Stomach (tissue), 9 donors: Measurements from ENCODE around the gene NLGN4X. TPM values are rescaled to one million over a fixed set of nuclear protein-coding genes. Genes with fewer than 3 reads are reported as not detected.
A peak's percentile ranks its signal among the peaks of the same experiment; 100 is the strongest.

Experiments used
- DNase-seq, 2 donors: peaks; one replicate each; pipeline versions ENCODE4 v3.0.0 to v3.0.0-alpha.2; 2013 to 2019
- H3K27ac ChIP-seq, 5 donors: fragments of 200-600 bp in 4 of 5; sonication (generic) in 4 of 5; one replicate each; pipeline ENCODE4 v1.5.1; 2013 to 2019; ENCODE audit warnings: mild to moderate bottlenecking in 1 of 5, moderate library complexity in 1 of 5
- H3K27me3 ChIP-seq, 3 donors: fragments of 200-600 bp; sonication (generic); one replicate each; pipeline ENCODE4 v1.5.1; 2017 to 2019; ENCODE audit warnings: mixed run types in 1 of 3
- H3K36me3 ChIP-seq, 4 donors: fragments of 200-600 bp; sonication (generic); 1 replicate in 3 of 4; 2 replicates in 1 of 4; pipeline ENCODE4 v1.5.1; 2016 to 2019
- H3K4me1 ChIP-seq, 4 donors: fragments of 200-600 bp; sonication (generic); one replicate each; pipeline ENCODE4 v1.5.1; 2016 to 2019
- H3K4me3 ChIP-seq, 4 donors: fragments of 200-600 bp; sonication (generic) in 3 of 4; one replicate each; pipeline ENCODE4 v1.5.1; 2016 to 2019; ENCODE audit warnings: mild to moderate bottlenecking in 1 of 4
- H3K9me3 ChIP-seq, 4 donors: fragments of 200-600 bp; sonication (generic); one replicate each; pipeline ENCODE4 v1.5.1; 2016 to 2019
- CTCF ChIP-seq, 7 experiments: fragments of 450-650 bp in 4 of 7; fragments of 200-600 bp in 3 of 7; sonication (generic) in 3 of 7; IDR thresholded peaks; one replicate each; pipeline ENCODE4 v1.5.1; 2016 to 2019; ENCODE audit warnings: antibody characterized with exemption in 7 of 7, control low read depth in 2 of 7, mild to moderate bottlenecking in 1 of 7
- EP300 ChIP-seq: sonication (generic); formaldehyde crosslinking; IDR thresholded peaks from one replicate; pipeline ENCODE4 v1.6.1; 2017; ENCODE audit warnings: antibody characterized with exemption
- POLR2A ChIP-seq, 4 donors: fragments of 450-650 bp; IDR thresholded peaks; one replicate each; pipeline ENCODE4 v1.6.1; 2016; ENCODE audit warnings: antibody characterized with exemption in 4 of 4, control low read depth in 2 of 4, mild to moderate bottlenecking in 1 of 4, moderate library complexity in 1 of 4
- POLR2AphosphoS5 ChIP-seq, 3 donors: sonication (generic); formaldehyde crosslinking; IDR thresholded peaks; one replicate each; pipeline ENCODE4 v1.6.1; 2016; ENCODE audit warnings: antibody characterized with exemption in 3 of 3
- WGBS, 5 donors: extraction: QIAGEN DNeasy Blood & Tissue Kit in 3 of 5; methylation state at CpG; one replicate each; pipeline versions ENCODE4 v1.1.5 to v1.1.7; 2013 to 2018; 5-methylcytosine and 5-hydroxymethylcytosine counted together
- intact Hi-C: fragments of 100-400 bp; cut with DNase I; formaldehyde crosslinking; loops from one replicate; pipeline ENCODE4 v1.15.1; 2023; ENCODE audit warnings: low total_unique reads
- polyA plus RNA-seq, 3 donors: library from polyadenylated mRNA; stranded (reverse); fragments of 200-250 nt; gene quantifications; one replicate each; pipeline ENCODE4 v1.2.3, GENCODE V29; 2013
- total RNA-seq, 5 donors: library from RNA; depleted of rRNA; stranded (reverse); fragments of >200 nt; gene quantifications; one replicate each; pipeline versions ENCODE4 v1.1.0 to v1.2.3, GENCODE V29; 2014 to 2016
- donor health status: healthy with polysubstance abuse.
- donor health status: Bipolar disorder and iron deficiency.
- donor health status: healthy.

Gene NLGN4X
- total and polyA plus RNA-seq, 8 donors = under 0.01 to 9.0 (median 0.52) TPM

- Histone ChIP-seq H3K36me3 (no peaks in the 10 kb centered on the region), H3K27ac (no peak overlapping the region), H3K9me3 (no peaks in the 10 kb centered on the region), H3K4me1 (no peaks in the 10 kb centered on the region), H3K4me3 (no peak overlapping the region), H3K27me3 (no peaks in the 10 kb centered on the region)
- DNase-seq = peak in 1 of 2 donors; percentile 6
- TF ChIP-seq EP300 (no peak), CTCF (IDR thresholded peaks at IDR 0.05) (no peak), POLR2A (IDR thresholded peaks at IDR 0.05) (no peak), POLR2AphosphoS5 (IDR thresholded peaks at IDR 0.05) (no peak)
- WGBS, 5 donors = 68 to 79% (median 69%) methylated on average over 6 of the region's 6 CpGs
- intact Hi-C loops = no loop called here
Measured at GRCh38 chrX:6053141-6053540, 175.5 kb downstream of the NLGN4X start.

- no peak for TF ChIP-seq CTCF (IDR thresholded peaks at IDR 0.05)
- TF ChIP-seq POLR2A (IDR thresholded peaks at IDR 0.05) = no peak
- TF ChIP-seq EP300 = no peak
- TF ChIP-seq POLR2AphosphoS5 (IDR thresholded peaks at IDR 0.05) = no peak
- intact Hi-C loops = no loop called here
- H3K4me3 ChIP-seq = no peak overlapping the region
- 72 to 82% (median 77%) methylated on average over 5 to 8 of the region's 8 CpGs for WGBS, 5 donors
- H3K27ac ChIP-seq = no peak overlapping the region
- no peaks in the 10 kb centered on the region for H3K36me3 ChIP-seq
- H3K4me1 ChIP-seq = no peaks in the 10 kb centered on the region
- DNase-seq = peak in 1 of 2 donors; percentile 10
- no peaks in the 10 kb centered on the region for H3K9me3 ChIP-seq
- no peaks in the 10 kb centered on the region for H3K27me3 ChIP-seq
Measured at GRCh38 chrX:6052111-6052745, 176.4 kb downstream of the NLGN4X start.

GRCh38 chrX:6049132-6049531, 179.5 kb downstream of the NLGN4X start:
- H3K4me1 ChIP-seq = no peaks in the 10 kb centered on the region
- H3K9me3 ChIP-seq = no peaks in the 10 kb centered on the region
- no peak for TF ChIP-seq POLR2A (IDR thresholded peaks at IDR 0.05)
- no peak for TF ChIP-seq POLR2AphosphoS5 (IDR thresholded peaks at IDR 0.05)
- TF ChIP-seq CTCF (IDR thresholded peaks at IDR 0.05) = no peak
- no peak for TF ChIP-seq EP300
- H3K27ac ChIP-seq = no peak overlapping the region
- WGBS, 5 donors = 69 to 83% (median 77%) methylated on average over 1 of the region's 1 CpG
- no peak for DNase-seq
- intact Hi-C loops = no loop called here
- no peak overlapping the region for H3K4me3 ChIP-seq
- H3K36me3 ChIP-seq = no peaks in the 10 kb centered on the region
- H3K27me3 ChIP-seq = no peaks in the 10 kb centered on the region

- 57 to 86% (median 77%) methylated on average over 2 of the region's 2 CpGs for WGBS, 5 donors
- intact Hi-C loops = no loop called here
Measured at GRCh38 chrX:6041630-6042029, 187.0 kb downstream of the NLGN4X start.

More at GRCh38 chrX:6041630-6042029, 187.0 kb downstream of the NLGN4X start:
- Histone ChIP-seq H3K4me3 (no peak overlapping the region), H3K27ac (no peak overlapping the region), H3K9me3 (peaks cover 0 to 20% (median 3%) of the 10 kb centered on the region in 4 donors), H3K4me1 (no peaks in the 10 kb centered on the region), H3K36me3 (no peaks in the 10 kb centered on the region), H3K27me3 (no peaks in the 10 kb centered on the region)
- no peak for DNase-seq
- TF ChIP-seq POLR2AphosphoS5 (IDR thresholded peaks at IDR 0.05) (no peak), CTCF (IDR thresholded peaks at IDR 0.05) (no peak), POLR2A (IDR thresholded peaks at IDR 0.05) (no peak)
